Measurements from ENCODE around the gene RBBP7. TPM values are rescaled to one million over a fixed set of nuclear protein-coding genes. Genes with fewer than 3 reads are reported as not detected.

Gene RBBP7
- total RNA-seq, 1 donor from 2014 or later: 112 TPM

GRCh38 chrX:16828124-16828908 is 41.8 kb downstream of the RBBP7 start:
- no peak overlapping the region for H3K4me3 Mint-ChIP-seq (ENCODE audit: unreplicated experiment)
- H3K27me3 Mint-ChIP-seq (ENCODE audit: unreplicated experiment): no peaks in the 10 kb centered on the region
- H3K9me3 Mint-ChIP-seq (ENCODE audit: unreplicated experiment): no peaks in the 10 kb centered on the region
- H3K4me1 Mint-ChIP-seq (ENCODE audit: unreplicated experiment): peaks cover 2% of the 10 kb centered on the region
- H3K27ac Mint-ChIP-seq (ENCODE audit: unreplicated experiment): no peak overlapping the region
- no peak for TF ChIP-seq CTCF (IDR thresholded peaks at IDR 0.05; ENCODE audit: unreplicated experiment)
- peaks cover 3% of the 10 kb centered on the region for H3K36me3 Mint-ChIP-seq (ENCODE audit: low read depth, unreplicated experiment)
- DNase-seq (ENCODE audit: low spot score): no peak

GRCh38 chrX:16827225-16827624 is 42.9 kb downstream of the RBBP7 start:
- H3K27ac Mint-ChIP-seq (ENCODE audit: unreplicated experiment): no peak overlapping the region
- H3K4me3 Mint-ChIP-seq (ENCODE audit: unreplicated experiment): no peak overlapping the region
- TF ChIP-seq CTCF (IDR thresholded peaks at IDR 0.05; ENCODE audit: unreplicated experiment): no peak
- peaks cover 9% of the 10 kb centered on the region for H3K36me3 Mint-ChIP-seq (ENCODE audit: low read depth, unreplicated experiment)
- DNase-seq (ENCODE audit: low spot score): no peak
- H3K27me3 Mint-ChIP-seq (ENCODE audit: unreplicated experiment): no peaks in the 10 kb centered on the region
- H3K9me3 Mint-ChIP-seq (ENCODE audit: unreplicated experiment): no peaks in the 10 kb centered on the region
- H3K4me1 Mint-ChIP-seq (ENCODE audit: unreplicated experiment): peaks cover 1% of the 10 kb centered on the region

GRCh38 chrX:16826207-16826606 is 44.0 kb downstream of the RBBP7 start:
- peak; percentile 10 for TF ChIP-seq CTCF (IDR thresholded peaks at IDR 0.05; ENCODE audit: unreplicated experiment)
- Mint-ChIP-seq H3K36me3 (ENCODE audit: low read depth, unreplicated experiment) (peaks cover 9% of the 10 kb centered on the region), H3K4me3 (ENCODE audit: unreplicated experiment) (no peak overlapping the region), H3K27ac (ENCODE audit: unreplicated experiment) (no peak overlapping the region), H3K27me3 (ENCODE audit: unreplicated experiment) (no peaks in the 10 kb centered on the region), H3K9me3 (ENCODE audit: unreplicated experiment) (no peaks in the 10 kb centered on the region), H3K4me1 (ENCODE audit: unreplicated experiment) (no peaks in the 10 kb centered on the region)
- no peak for DNase-seq (ENCODE audit: low spot score)

GRCh38 chrX:16825264-16826035 is 44.7 kb downstream of the RBBP7 start:
- Mint-ChIP-seq H3K36me3 (ENCODE audit: low read depth, unreplicated experiment) (peaks cover 9% of the 10 kb centered on the region), H3K27me3 (ENCODE audit: unreplicated experiment) (no peaks in the 10 kb centered on the region), H3K4me1 (ENCODE audit: unreplicated experiment) (no peaks in the 10 kb centered on the region), H3K9me3 (ENCODE audit: unreplicated experiment) (no peaks in the 10 kb centered on the region), H3K27ac (ENCODE audit: unreplicated experiment) (no peak overlapping the region), H3K4me3 (ENCODE audit: unreplicated experiment) (no peak overlapping the region)
- no peak for TF ChIP-seq CTCF (IDR thresholded peaks at IDR 0.05; ENCODE audit: unreplicated experiment)
- no peak for DNase-seq (ENCODE audit: low spot score)

- TF ChIP-seq CTCF (IDR thresholded peaks at IDR 0.05; ENCODE audit: unreplicated experiment): no peak
- no peak for DNase-seq (ENCODE audit: low spot score)
These were observed 47.4 kb downstream of the RBBP7 start for GRCh38 chrX:16822723-16823122.

More at GRCh38 chrX:16822723-16823122, 47.4 kb downstream of the RBBP7 start:
- Mint-ChIP-seq H3K36me3 (ENCODE audit: low read depth, unreplicated experiment) (peaks cover 6% of the 10 kb centered on the region), H3K4me3 (ENCODE audit: unreplicated experiment) (no peak overlapping the region), H3K4me1 (ENCODE audit: unreplicated experiment) (peaks cover 5% of the 10 kb centered on the region), H3K27ac (ENCODE audit: unreplicated experiment) (no peak overlapping the region), H3K27me3 (ENCODE audit: unreplicated experiment) (no peaks in the 10 kb centered on the region), H3K9me3 (ENCODE audit: unreplicated experiment) (no peaks in the 10 kb centered on the region)

Measured in endothelial cell (in vitro differentiated cells).